ENCODE measurements around the gene RSRC1.

The RSRC1 gene

DNA sequence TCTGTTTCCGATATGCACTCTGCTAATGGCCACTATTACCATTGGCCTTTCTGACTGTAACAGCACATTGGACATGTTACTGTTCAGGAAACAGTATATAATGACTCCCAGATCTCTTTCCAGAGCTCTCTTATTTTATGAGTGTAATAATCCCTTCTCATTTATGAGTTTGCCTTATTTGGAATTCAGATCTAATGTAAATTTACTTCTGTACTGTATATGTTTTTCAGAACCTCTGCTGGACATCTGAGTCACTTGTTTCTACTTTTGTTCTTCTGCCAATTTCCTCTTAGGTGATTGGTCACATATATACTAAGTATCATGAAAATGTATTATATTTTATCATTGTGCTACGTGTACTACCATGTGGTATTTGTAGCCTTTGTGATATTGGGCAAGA is 30.5 kb downstream of the RSRC1 start:
- no peak for DNase-seq (ENCODE audit: insufficient read length, low spot score)
- no peak for FAIRE-seq
- TF ChIP-seq, protein P1, sequence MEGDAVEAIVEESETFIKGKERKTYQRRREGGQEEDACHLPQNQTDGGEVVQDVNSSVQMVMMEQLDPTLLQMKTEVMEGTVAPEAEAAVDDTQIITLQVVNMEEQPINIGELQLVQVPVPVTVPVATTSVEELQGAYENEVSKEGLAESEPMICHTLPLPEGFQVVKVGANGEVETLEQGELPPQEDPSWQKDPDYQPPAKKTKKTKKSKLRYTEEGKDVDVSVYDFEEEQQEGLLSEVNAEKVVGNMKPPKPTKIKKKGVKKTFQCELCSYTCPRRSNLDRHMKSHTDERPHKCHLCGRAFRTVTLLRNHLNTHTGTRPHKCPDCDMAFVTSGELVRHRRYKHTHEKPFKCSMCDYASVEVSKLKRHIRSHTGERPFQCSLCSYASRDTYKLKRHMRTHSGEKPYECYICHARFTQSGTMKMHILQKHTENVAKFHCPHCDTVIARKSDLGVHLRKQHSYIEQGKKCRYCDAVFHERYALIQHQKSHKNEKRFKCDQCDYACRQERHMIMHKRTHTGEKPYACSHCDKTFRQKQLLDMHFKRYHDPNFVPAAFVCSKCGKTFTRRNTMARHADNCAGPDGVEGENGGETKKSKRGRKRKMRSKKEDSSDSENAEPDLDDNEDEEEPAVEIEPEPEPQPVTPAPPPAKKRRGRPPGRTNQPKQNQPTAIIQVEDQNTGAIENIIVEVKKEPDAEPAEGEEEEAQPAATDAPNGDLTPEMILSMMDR (IDR thresholded peaks at IDR 0.05; ENCODE audit: insufficient read depth, missing control alignments) = no peak

DNA sequence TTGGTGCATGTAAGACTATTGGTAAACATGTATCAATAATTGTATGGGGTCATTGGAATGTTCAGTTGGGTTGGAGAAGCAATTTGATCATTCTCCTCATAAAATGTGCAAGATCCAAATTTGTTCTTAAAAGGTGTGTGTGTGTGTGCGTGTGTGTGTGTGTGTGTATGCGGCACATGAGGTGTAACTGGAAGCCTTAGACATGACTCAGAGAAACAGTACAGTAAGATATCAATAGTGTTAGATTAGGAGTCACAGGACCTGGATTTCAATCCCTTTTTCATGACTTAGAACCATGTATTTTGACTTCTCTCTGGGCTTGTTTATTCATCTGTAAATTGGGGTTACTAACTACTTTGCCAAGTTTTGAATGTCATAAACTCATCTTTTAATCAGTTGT is 38.3 kb downstream of the RSRC1 start:
- TF ChIP-seq, protein P1 (IDR thresholded peaks at IDR 0.05; ENCODE audit: insufficient read depth, missing control alignments) = no peak
- FAIRE-seq = peak; percentile 44
- no peak for DNase-seq (ENCODE audit: insufficient read length, low spot score)

DNA sequence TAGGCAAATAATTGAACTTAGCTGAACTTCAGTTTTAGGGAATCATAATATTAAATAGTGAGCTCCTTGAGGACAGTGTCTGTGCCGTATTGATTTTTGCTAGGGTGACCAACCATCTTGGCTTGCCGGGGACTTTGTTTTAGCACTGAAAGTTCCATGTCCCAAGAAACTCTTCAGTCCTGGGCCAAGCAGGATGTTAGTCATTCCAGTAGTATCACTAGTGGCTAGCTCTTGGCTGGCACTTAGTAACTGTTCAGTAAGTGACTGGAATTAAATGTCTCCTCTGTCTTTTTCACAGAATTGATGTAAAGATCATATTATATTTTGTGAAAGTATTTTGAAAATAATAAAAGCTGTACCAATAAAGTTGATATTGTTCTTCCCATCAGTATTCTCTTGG is 42.3 kb downstream of the RSRC1 start:
- FAIRE-seq = no peak
- TF ChIP-seq, protein P1 (IDR thresholded peaks at IDR 0.05; ENCODE audit: insufficient read depth, missing control alignments) = no peak
- no peak for DNase-seq (ENCODE audit: insufficient read length, low spot score)

DNA sequence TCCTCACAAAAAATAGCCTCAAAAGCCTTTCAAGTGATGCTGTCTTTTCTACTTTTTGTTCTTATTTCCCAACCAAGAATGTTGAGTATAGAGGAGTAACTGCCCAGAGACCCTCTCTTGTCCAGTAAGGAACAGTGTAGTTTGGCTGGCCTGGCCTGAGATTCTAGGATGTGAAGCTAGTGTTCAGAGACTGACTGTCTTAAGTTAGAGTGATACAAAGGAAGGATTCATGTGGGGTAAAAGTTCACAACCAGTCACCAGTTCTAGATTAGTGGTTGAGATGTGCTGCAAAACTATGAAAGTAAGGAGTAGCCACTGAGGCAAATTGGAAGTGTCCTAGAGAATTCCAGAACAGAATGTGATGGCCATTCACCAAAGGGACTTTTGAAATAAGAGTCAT is 49.1 kb downstream of the RSRC1 start:
- FAIRE-seq = no peak
- TF ChIP-seq, protein P1 (IDR thresholded peaks at IDR 0.05; ENCODE audit: insufficient read depth, missing control alignments) = no peak
- no peak for DNase-seq (ENCODE audit: insufficient read length, low spot score)

DNA sequence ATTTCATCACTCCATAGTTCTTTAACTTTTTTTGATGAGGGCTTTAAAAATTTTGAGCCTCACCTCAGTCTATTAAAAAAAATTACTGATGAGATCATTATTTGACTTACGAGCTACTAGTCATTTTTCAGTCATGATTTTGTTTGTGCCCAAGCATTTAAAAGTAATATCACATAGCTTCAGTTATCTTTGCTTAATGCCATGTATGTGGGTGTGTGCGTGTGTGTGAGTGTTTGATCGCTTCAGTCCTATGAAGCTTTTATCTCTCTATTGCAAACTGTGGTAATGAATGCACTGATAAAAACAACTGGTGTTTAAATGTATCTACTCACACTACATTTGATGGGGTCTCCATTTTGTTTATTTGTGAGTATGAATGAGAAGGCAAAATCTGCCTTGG is 49.8 kb downstream of the RSRC1 start:
- TF ChIP-seq, protein P1 (IDR thresholded peaks at IDR 0.05; ENCODE audit: insufficient read depth, missing control alignments) = no peak
- FAIRE-seq (no peak), DNase-seq (ENCODE audit: insufficient read length, low spot score) (no peak)

DNA sequence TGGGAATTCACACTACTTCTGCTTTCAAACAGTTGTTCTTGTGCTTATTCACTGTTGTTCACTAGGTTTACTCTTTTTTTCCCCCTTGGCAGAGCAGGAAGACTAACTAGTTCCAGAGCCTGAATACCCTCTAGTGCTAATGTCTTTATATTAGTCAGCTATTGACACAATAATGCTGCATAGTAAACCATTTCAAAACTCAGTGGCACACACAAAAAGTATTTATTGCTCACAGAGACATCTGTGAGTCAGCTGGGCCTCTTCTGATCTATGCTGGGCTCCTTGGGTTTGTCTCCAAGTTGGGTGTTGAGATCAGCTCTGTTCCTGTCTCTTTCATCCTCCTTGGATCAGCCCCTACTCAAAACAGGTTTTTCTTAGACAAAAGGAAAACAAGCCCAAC is 51.1 kb downstream of the RSRC1 start:
- no peak for DNase-seq (ENCODE audit: insufficient read length, low spot score)

DNA sequence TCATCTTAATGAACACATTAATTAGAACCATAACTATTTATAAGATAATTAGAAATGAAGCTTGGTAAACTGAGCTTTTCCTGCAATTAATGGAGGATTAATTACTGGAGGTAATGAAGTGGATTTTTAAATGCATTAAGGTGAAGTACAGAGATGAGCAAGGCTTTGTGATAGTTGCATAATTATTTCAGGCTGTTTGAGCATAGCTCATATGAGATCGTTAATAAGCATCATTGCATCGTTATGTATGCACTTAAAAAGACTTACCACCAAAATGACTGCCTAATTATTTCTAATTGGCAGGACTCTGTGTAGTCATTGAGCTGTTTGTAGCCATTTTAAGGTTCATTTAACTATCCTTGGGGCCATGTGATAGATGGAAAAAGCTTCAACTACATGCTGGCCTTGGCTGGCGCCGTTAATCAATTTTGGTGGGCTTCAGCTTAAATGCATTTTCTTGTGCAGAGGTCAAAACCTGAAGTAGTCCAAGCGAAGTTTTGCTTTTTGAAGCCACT is 55.3 kb downstream of the RSRC1 start:
- TF ChIP-seq, protein P1 (IDR thresholded peaks at IDR 0.05; ENCODE audit: insufficient read depth, missing control alignments) = no peak
- FAIRE-seq (no peak), DNase-seq (ENCODE audit: insufficient read length, low spot score) (no peak)

More for the DNA sequence above, 51.1 kb downstream of the RSRC1 start:
- FAIRE-seq = no peak
- TF ChIP-seq, protein P1 (IDR thresholded peaks at IDR 0.05; ENCODE audit: insufficient read depth, missing control alignments) = no peak
